Measurements from ENCODE around the gene BICC1.

- no peak for TF ChIP-seq CTCF (IDR thresholded peaks at IDR 0.05)
- TF ChIP-seq POLR2A (IDR thresholded peaks at IDR 0.05) = no peak
Observed at GRCh38 chr10:58715061-58715460, 202.4 kb downstream of the BICC1 start.
